Keratinocyte (primary cell): ENCODE data around the gene ITPA. TPM values are rescaled to one million over a fixed set of nuclear protein-coding genes. Genes with fewer than 3 reads are reported as not detected.

Experiments
- DNase-seq: peaks from one replicate; pipeline ENCODE4 v3.0.0-alpha.2; 2011; ENCODE audit warnings: low read depth, missing footprints, low spot score
- FAIRE-seq: peaks from 2 replicates; lab custom pipeline; 2011; peaks lifted over from hg19 to GRCh38; lab: Jason Lieb, UNC
- H2AFZ ChIP-seq: 2 replicates; pipeline ENCODE4 v1.6.0; 2012; ENCODE audit warnings: low read length, control low read depth, inconsistent platforms; ENCODE audit not compliant: control insufficient read depth
- H3K27ac ChIP-seq: 2 replicates; pipeline ENCODE4 v1.5.1; 2011; ENCODE audit warnings: low read length; ENCODE audit not compliant: control insufficient read depth, insufficient read depth
- H3K27me3 ChIP-seq: 3 replicates; pipeline ENCODE4 v1.6.0; 2011; ENCODE audit warnings: low read length; ENCODE audit not compliant: control insufficient read depth, insufficient read depth; ENCODE audit errors: extremely low read depth
- H3K36me3 ChIP-seq, 2 experiments: 2 replicates in 1 of 2; 3 replicates in 1 of 2; pipeline ENCODE4 v1.5.1; 2011; ENCODE audit warnings: low read length in 2 of 2, mild to moderate bottlenecking in 1 of 2; ENCODE audit not compliant: control insufficient read depth in 2 of 2, insufficient read depth in 2 of 2; ENCODE audit errors: extremely low read depth in 1 of 2
- H3K4me1 ChIP-seq: 3 replicates; pipeline ENCODE4 v1.5.1; 2011; ENCODE audit warnings: low read length; ENCODE audit not compliant: control insufficient read depth, insufficient read depth; ENCODE audit errors: extremely low read depth
- H3K4me2 ChIP-seq: 3 replicates; pipeline ENCODE4 v1.6.0; 2011; ENCODE audit warnings: low read depth, low read length; ENCODE audit not compliant: control insufficient read depth, insufficient read depth; ENCODE audit errors: extremely low read depth
- H3K4me3 ChIP-seq, 3 experiments: fragments of 200-600 bp in 1 of 3; sonication (generic) in 1 of 3; 2 replicates in 2 of 3; 3 replicates in 1 of 3; pipeline ENCODE4 v1.5.1; 2011 to 2016; ENCODE audit warnings: low read length in 3 of 3, mild to moderate bottlenecking in 3 of 3, control low read depth in 2 of 3, inconsistent platforms in 1 of 3, low read depth in 1 of 3, mixed read lengths in 1 of 3, mixed run types in 1 of 3, moderate library complexity in 1 of 3; ENCODE audit not compliant: control insufficient read depth in 2 of 3, insufficient read depth in 2 of 3; ENCODE audit errors: extremely low read depth in 1 of 3
- H3K79me2 ChIP-seq: 2 replicates; pipeline ENCODE4 v1.6.0; 2012; ENCODE audit warnings: low read length; ENCODE audit not compliant: control insufficient read depth, insufficient read depth
- H3K9ac ChIP-seq: 3 replicates; pipeline ENCODE4 v1.6.0; 2011; ENCODE audit warnings: low read length; ENCODE audit not compliant: control insufficient read depth, insufficient read depth; ENCODE audit errors: extremely low read depth
- H3K9me1 ChIP-seq: 3 replicates; pipeline ENCODE4 v1.6.0; 2011; ENCODE audit warnings: low read length; ENCODE audit not compliant: control insufficient read depth, insufficient read depth; ENCODE audit errors: extremely low read depth
- H3K9me3 ChIP-seq: 2 replicates; pipeline ENCODE4 v1.5.1; 2012; ENCODE audit warnings: low read depth, low read length; ENCODE audit not compliant: control insufficient read depth
- H4K20me1 ChIP-seq: 3 replicates; pipeline ENCODE4 v1.6.0; 2011; ENCODE audit warnings: low read length; ENCODE audit not compliant: control insufficient read depth, insufficient read depth; ENCODE audit errors: extremely low read depth
- EZH2 ChIP-seq: IDR thresholded peaks from one replicate; pipeline ENCODE4 v1.6.1; 2012; ENCODE audit warnings: inconsistent platforms, mild to moderate bottlenecking, low read length, moderate library complexity
- dilution Hi-C: fragments of 300-500 bp; cut with MboI; formaldehyde crosslinking; loops from one replicate; pipeline ENCODE4 v1.7.0; 2020; ENCODE audit warnings: low sequenced_read_pairs; ENCODE audit not compliant: extremely low pct_ligation_motif_present
- polyA plus RNA-seq, 5 experiments: library from polyadenylated mRNA; depleted of rRNA in 3 of 5; stranded (reverse) in 3 of 5; stranded (forward) in 1 of 5; unstranded in 1 of 5; fragments of >200 nt; gene quantifications; 1 replicate in 1 of 5; 2 replicates in 3 of 5; 3 replicates in 1 of 5; pipeline versions ENCODE4 v1.2.1 to v1.2.3, GENCODE V29; 2011 to 2012; ENCODE audit warnings: missing spikeins in 2 of 5, low read depth in 1 of 5, low replicate concordance in 1 of 5
- TF ChIP-seq, protein P1 (sequence below), 3 experiments: IDR thresholded peaks in 1 of 3; conservative IDR thresholded peaks in 1 of 3; optimal IDR thresholded peaks in 1 of 3; 2 replicates in 2 of 3; 3 replicates in 1 of 3; pipeline versions ENCODE3 to v1.5.1; 2011; ENCODE audit warnings: low read length in 3 of 3, mild to moderate bottlenecking in 3 of 3, moderate library complexity in 2 of 3, control low read depth in 1 of 3, inconsistent platforms in 1 of 3; ENCODE audit not compliant: insufficient read depth in 2 of 3; ENCODE audit errors: extremely low read depth in 1 of 3

ITPA gene
- polyA plus RNA-seq, 1 donor (not counting 4 experiments of a cell fraction or from before 2014, with no cell fraction given), result 40.5 TPM

DNA sequence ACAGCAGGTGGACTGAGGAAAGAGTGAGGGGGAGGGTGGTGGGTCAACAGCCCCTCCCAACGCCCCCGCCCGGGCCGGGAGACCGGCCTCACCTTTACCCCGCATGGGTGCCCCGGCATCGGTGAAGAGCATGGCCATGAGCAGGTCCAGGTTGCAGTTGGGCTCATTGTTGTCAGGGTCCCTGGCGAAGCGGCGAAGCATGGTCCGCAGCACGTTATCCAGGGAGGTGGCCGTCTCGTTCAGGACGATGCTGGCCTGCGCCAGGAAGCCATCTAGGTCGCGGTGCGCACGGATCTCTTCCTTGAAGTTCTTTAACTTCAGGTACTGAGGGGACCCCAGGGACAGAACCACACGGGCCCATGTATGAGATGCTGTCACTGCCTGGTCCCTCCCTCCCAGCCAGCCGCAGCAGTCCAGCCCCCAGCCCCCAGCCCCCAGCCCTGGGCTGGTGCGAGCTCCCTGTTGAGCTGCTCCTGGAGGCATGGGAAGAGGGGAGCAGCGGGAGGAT lies 24.7 kb downstream of the ITPA start:
- Histone ChIP-seq H2AFZ (no peak overlapping the region), H3K27me3 (no peaks in the 10 kb centered on the region), H3K27ac (no peak overlapping the region), H3K79me2 (no peaks in the 10 kb centered on the region), H3K9ac (no peak overlapping the region), H3K4me2 (no peak overlapping the region), H3K4me1 (peaks cover 19% of the 10 kb centered on the region), H3K4me3 (no peak overlapping the region), H3K9me1 (peaks cover 2% of the 10 kb centered on the region), H4K20me1 (peaks cover 8% of the 10 kb centered on the region), H3K36me3 (peaks cover 0 to 12% of the 10 kb centered on the region in 2 experiments), H3K9me3 (no peaks in the 10 kb centered on the region)
- TF ChIP-seq, protein P1, sequence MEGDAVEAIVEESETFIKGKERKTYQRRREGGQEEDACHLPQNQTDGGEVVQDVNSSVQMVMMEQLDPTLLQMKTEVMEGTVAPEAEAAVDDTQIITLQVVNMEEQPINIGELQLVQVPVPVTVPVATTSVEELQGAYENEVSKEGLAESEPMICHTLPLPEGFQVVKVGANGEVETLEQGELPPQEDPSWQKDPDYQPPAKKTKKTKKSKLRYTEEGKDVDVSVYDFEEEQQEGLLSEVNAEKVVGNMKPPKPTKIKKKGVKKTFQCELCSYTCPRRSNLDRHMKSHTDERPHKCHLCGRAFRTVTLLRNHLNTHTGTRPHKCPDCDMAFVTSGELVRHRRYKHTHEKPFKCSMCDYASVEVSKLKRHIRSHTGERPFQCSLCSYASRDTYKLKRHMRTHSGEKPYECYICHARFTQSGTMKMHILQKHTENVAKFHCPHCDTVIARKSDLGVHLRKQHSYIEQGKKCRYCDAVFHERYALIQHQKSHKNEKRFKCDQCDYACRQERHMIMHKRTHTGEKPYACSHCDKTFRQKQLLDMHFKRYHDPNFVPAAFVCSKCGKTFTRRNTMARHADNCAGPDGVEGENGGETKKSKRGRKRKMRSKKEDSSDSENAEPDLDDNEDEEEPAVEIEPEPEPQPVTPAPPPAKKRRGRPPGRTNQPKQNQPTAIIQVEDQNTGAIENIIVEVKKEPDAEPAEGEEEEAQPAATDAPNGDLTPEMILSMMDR (optimal IDR thresholded peaks at IDR 0.05 in 1 of 3, IDR thresholded peaks at IDR 0.05 in 1 of 3, conservative IDR thresholded peaks at IDR 0.05 in 1 of 3; ENCODE audit: extremely low read depth in 1 of 3, insufficient read depth in 2 of 3, low read length in 3 of 3), result no peak
- FAIRE-seq (no peak), DNase-seq (no peak)
- dilution Hi-C loops, result no loop called here

DNA sequence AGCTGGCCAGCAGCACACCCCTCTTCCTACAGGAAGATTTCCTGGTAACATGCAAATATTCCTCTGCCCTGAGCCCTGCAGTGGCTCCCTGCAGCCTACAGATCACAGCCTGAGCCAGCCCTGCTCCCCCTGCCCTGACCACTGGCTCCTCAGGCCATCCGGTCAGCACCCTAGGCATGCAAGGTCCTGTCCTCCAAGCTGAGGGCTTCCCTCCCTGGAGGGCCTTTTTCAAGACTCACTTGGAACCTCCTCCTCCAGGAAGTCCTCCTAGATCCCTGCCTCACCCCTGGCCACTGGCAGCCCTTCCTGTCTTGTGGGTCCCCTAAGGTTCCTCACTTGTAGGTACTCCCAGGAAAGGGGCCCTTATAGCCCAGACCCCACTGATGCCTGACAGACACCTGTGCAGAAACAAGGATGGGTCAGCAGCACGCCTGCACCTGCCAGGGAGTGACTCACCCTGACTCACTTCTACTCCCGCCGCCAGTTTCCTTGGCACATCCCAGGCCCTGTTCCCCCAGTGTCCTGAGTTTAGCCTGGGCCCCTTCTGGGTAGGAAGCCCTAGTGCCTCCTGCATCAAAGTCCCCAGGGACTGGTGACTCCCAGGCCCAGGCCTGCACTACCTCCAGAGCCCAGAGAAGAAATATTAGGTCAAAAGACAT lies 26.5 kb downstream of the ITPA start:
- H3K27ac ChIP-seq, result no peak overlapping the region

More for the DNA sequence above, 26.5 kb downstream of the ITPA start:
- TF ChIP-seq, protein P1 (optimal IDR thresholded peaks at IDR 0.05 in 1 of 3, IDR thresholded peaks at IDR 0.05 in 1 of 3, conservative IDR thresholded peaks at IDR 0.05 in 1 of 3; ENCODE audit: extremely low read depth in 1 of 3, insufficient read depth in 2 of 3, low read length in 3 of 3), result no peak
- TF ChIP-seq EZH2, result no peak
- H3K4me1 ChIP-seq, result peaks cover 25% of the 10 kb centered on the region
- H3K27me3 ChIP-seq, result no peaks in the 10 kb centered on the region
- H2AFZ ChIP-seq, result no peak overlapping the region
- H3K9ac ChIP-seq, result no peak overlapping the region
- peaks cover 0 to 9% of the 10 kb centered on the region in 2 experiments for H3K36me3 ChIP-seq
- H4K20me1 ChIP-seq, result peaks cover 8% of the 10 kb centered on the region
- no peaks in the 10 kb centered on the region for H3K9me3 ChIP-seq
- peaks cover 2% of the 10 kb centered on the region for H3K9me1 ChIP-seq
- H3K4me2 ChIP-seq, result no peak overlapping the region
- dilution Hi-C loops, result no loop called here
- peak; percentile 97 for FAIRE-seq
- no peak for DNase-seq
- no peaks in the 10 kb centered on the region for H3K79me2 ChIP-seq
- no peak overlapping the region for H3K4me3 ChIP-seq
